NK-92 treated with Interleukin-12 subunit alpha and Interleukin-12 subunit beta, amount 100 ng/mL, for 24 hours (cell line): ENCODE results near the gene YBEY.

Source experiments
- DNase-seq: peaks from one replicate; lab custom pipeline; 2025; lab: John Stamatoyannopoulos, UW

The YBEY gene

DNA sequence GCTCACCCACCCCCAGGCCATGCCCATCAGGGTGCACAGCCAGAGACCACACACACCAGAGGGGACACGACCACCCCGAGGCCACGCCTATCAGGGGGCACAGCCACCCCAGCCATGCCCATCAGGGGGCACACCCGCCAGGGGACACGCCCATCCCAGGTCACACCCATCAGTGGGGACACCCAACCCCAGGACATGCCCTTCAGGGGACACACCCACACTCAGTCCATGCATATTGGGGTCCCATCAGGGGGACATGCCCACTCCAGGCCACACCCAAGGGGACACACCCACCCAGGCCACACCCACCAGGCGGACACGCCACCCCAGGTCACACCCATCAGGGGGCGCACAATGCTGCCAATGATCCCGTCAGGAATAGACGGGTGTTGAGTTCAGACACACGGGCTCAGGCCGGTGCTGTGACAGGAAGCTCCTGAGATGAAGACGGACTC is 21.4 kb upstream of the YBEY start:
- DNase-seq: no peak

DNA sequence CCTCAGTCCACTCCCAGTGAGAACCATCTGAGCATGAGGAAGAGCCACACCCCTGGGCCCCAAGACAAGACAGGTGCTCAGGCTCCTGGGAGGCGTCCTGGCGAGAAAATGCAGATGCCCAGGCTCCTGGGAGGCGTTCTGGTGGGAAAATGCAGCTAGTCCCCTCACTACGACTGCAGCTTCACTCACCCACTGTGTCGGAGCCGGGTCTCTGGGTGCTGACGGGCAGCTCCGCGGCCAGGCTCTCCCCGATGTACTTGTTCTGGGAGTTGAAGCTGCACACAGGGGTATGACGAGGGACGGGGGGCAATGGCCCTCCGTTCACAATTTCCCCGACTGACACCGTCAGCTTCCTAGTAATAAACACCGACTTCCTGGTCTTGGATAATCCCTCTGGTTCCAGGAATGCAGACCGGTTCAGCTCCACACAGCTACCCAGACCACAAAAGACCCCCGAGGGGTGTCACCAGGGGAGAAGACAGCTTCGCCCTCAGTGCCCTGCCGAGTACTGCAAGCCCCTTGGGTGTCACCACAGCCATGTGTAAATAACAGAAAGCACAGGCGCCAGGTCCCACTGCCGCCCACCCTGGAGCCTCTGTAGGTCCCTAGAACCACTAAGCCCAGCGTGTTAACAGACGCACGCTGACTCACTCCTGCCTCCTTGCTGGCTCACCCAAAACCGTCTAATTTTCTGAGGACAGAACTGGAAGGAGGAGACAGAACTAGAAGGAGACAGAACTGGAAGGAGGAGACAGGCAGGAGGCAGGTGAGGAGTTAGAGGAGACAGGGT is 20.2 kb upstream of the YBEY start:
- DNase-seq: no peak

- DNase-seq: no peak
These were observed 19.2 kb upstream of the YBEY start for GRCh38 chr21:46266946-46267345.

GRCh38 chr21:46268371-46268770 is 17.8 kb upstream of the YBEY start:
- no peak for DNase-seq

DNA sequence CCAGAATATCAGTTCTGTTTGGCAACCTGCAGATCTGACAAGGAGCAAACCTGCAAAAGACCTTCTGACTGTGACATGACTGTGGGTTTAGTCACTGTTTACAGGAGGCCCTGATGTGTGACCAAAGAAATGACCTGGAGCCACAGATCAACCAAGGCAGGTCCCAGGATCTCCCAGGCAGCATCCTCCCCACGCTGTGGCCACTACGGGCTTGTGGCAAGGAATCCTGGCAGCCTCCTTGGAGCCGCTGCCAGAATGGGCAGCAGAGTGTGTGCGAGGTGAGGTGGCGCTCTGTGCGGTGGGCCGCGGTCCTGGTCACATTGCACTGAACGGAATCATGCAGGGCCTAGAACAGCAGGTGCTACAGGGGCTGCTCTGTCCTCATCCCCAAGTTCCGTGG is 16.7 kb upstream of the YBEY start:
- no peak for DNase-seq

- no peak for DNase-seq
These were observed 12.8 kb upstream of the YBEY start for GRCh38 chr21:46273341-46273740.

DNA sequence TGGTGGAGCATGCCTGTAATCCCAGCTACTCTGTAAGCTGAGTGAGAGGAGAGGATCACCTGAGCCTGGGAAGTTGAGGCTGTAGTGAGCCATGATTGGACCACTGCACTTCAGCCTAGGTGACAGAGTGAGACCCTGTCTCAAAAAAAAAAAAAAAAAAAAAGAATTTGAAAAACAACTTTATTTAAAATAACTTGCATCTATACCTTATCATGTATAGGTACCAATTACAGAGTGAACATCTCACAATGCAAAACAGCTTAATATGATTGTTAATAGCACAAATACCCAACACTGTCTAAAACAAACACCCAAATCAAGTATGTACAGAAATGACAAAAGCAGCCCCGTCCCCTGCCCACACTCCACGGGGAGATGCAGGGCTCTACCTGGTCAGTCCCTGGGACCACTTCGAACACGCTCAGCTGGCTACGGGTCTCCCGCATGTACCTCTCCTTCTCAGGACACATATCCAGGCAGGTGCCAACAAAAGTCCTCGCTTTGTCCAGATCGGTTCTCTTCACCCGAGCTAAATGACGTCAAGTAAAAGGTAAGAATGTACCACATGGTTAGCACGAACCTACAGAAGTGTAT is 11.2 kb upstream of the YBEY start:
- DNase-seq: no peak

- no peak for DNase-seq
These were observed 2.0 kb upstream of the YBEY start for GRCh38 chr21:46284077-46284644.

GRCh38 chr21:46284733-46285132 is 1.4 kb upstream of the YBEY start:
- no peak for DNase-seq

GRCh38 chr21:46285206-46285661 is 908 bp upstream of the YBEY start, which contains the start of gene MCM3AP:
Gene MCM3AP, minus strand, starts transcription at chr21:46285611. Its CDS starts 325 bp downstream, at chr21:46285286.
- no peak for DNase-seq

DNA sequence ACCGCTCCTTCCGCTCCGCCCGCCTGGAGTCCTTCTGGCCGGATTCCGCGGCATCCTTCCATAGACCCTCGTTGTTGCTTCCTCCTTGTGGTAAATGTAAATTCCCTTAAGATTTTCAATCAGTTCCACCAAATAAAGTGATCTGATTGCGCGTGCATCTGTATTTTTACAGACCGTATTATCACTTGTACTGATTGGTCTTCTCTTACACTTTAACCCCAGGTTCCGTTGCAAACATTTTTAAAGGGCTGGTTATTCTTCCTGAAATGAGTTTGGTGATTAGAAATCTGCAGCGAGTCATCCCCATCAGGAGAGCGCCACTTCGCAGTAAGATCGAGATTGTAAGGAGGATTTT is 483 bp downstream of the YBEY start:
- DNase-seq: no peak

DNA sequence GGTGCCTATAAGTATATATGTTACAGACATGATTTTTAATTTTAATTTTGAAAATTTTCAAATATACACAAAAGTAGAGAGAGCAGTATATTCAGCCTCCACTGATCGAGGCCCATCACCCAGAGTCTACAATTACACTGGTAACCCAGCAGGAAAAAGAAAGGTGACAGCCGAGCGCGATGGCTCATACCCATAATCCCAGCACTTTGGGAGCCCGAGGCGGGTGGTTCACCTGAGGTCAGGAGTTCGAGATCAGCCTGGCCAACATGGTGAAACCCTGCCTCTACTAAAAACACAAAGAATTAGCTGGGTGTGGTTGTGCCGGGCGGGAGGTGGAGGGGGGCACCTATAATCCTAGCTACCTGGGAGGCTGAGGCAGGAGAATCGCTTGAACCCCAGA is 1.4 kb downstream of the YBEY start:
- no peak for DNase-seq

GRCh38 chr21:46289655-46290179 is 3.6 kb downstream of the YBEY start:
- DNase-seq: no peak

GRCh38 chr21:46291561-46291960 is 5.4 kb downstream of the YBEY start:
- no peak for DNase-seq

DNA sequence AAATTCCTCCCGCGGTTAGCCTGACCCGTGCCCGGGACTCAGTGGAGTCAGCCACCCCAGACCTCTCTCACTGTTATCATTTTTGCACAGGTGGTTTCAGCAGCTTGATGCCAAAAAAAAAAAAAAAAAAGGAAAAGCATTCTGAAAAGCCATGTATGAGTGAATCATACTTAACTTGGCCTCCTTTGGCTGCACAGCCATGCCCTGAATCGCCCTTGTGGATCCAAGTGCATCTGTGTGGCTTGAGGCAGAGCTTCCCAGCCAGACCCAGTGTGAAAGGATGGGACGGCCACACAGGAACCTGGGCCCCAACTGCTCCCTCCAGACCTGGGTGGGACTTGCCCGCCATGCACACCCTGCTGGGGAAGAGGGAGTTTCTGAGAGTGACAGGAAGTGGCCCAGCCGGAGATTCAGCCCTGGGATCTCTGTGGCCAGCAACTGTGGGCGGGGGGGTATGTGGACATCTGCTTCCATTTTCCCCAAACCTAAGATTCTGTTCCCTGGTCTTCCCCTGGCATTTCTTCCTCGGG is 8.6 kb downstream of the YBEY start:
- DNase-seq: no peak

DNA sequence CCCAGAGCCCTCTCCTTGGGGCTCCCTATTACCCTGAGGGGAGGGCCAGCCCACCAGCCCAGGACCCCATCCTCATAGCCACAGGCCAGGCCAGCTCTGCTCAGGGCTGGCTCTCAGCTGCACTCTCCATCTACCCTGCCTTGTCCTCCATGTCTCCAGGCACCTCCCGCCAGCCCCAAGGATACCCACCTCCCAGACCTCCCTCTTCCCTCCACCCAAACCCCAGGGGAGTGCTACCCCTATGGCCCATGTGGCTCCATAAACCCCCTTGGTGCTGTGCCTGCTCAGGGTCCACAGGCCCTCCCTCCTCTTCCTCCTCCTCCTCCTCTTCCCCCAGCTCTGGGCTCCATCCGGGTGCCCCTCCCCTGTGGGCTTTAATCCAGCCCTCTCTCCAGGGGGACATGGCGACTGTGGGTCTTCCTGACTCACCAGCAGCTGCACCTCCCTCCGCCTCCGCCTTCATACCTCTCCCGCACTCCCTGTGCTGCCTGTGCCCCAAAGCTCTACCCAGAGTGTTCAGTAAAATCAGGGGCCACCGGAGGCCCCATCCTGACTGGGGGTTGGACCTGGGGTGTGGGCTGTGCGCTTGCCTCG is 9.1 kb downstream of the YBEY start:
- DNase-seq: no peak

DNA sequence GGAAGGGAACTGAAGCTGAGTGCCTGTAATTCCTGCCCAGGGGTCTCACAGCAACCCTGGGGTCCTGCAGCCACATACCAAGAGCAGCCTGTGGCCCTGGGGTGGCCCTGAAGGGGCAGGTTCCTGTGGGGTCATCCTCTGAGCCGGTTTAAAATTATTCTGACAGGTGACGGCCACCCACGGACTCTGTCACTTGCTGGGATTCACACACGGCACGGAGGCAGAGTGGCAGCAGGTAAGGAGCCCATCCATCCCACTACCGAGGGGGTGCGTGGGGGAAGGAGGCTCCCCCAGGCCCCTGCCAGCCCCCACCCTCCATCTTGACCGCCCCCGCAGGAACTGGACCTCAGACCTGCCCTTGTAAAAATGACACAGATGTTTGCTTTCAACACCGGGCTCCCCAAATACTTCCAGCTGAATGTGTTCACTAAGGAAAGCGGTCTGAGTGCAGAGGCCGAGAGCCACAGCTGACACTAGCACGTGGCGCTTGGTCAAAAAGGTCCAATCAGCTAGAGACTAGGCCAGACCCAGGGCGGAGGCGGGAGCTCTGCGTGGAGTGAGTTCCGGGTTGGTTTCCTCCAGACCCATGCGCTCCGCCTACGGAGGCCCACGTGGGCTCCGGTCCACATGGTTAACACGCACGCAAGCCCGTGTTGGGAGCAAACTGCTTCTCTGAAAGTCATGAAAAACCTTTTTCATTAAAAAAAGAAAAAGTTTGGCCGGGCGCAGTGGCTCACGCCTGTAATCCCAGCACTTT is 10.0 kb downstream of the YBEY start:
- DNase-seq: no peak

DNA sequence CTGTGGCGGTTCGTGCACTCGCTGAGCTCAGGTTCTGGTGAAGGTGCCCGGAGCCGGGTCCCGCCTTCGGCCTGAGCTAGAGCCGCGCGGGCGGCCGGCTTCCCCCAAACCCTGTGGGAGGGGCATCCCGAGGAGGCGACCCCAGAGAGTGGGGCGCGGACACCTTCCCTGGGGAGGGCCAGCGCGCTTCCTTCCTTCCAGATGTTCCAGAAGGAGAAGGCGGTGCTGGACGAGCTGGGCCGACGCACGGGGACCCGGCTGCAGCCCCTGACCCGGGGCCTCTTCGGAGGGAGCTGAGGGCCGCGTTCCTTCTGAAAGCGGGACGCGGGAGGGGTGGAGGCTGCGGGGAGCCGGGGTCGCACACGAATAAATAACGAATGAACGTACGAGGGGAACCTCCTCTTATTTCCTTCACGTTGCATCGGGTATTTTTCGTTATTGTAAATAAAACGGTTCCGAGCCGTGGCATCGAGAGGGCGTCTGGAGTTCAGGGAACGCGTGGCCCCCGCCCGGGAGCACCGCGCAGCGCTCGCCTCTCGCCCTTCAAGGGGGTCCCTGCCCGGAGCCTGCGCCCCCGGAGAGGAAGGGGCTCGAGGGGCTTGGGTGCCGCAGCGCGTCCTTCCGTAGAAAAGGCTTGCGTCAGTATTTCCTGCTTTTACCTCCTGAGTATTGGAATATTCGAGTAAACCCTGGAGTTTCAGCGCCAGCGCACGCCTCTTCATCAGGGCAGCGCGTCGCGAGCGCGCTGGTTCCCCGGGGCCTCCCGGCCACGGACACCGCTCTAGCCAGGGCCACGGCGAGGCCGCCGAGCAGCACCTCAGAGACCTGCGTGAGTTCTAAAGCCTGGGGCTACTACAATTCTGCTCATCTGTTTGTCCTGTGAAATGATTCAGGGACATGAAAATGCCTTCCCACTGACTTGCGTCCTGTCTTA is 11.5 kb downstream of the YBEY start:
- DNase-seq: no peak

DNA sequence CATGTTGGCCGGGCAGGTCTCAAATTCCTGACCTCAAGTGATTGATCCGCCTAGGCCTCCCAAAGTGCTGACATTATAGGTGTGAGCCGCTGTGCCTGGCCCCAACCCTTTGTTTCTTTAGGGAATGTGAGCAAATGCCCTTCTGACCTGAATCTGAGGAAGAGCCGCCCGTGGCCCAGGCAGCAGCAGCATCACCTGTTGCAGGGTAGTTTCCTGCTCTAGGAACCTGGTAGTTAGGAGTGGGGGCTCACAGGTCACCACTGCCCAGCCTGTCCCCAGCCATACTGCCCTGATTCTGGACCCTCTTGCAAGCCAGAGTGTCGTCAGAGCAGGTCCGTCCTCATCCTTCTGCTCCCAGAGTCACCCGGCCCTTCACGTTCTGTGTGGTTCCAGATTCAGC is 13.0 kb downstream of the YBEY start:
- no peak for DNase-seq

GRCh38 chr21:46301759-46302158 is 15.6 kb downstream of the YBEY start:
- no peak for DNase-seq

GRCh38 chr21:46304437-46304836 is 18.3 kb downstream of the YBEY start:
- DNase-seq: no peak
